ENCODE measurements around the gene ZFYVE28.

- TF ChIP-seq EP300 (IDR thresholded peaks at IDR 0.05) (no peak), CTCF (IDR thresholded peaks at IDR 0.05) (no peak)
Measured at GRCh38 chr4:2412534-2412884, 5.9 kb downstream of the ZFYVE28 start.

All from ovary (tissue), 3 donors.